HG03354 (cell line): Measurements from ENCODE around the gene CHST15.

Source experiments
- ATAC-seq: cut with Tn5 transposase; IDR thresholded peaks from one replicate; pipeline ENCODE4 v1.9.1; 2021; ENCODE audit warnings: mild to moderate bottlenecking; ENCODE audit not compliant: unreplicated experiment, poor library complexity, severe bottlenecking

The CHST15 gene

DNA sequence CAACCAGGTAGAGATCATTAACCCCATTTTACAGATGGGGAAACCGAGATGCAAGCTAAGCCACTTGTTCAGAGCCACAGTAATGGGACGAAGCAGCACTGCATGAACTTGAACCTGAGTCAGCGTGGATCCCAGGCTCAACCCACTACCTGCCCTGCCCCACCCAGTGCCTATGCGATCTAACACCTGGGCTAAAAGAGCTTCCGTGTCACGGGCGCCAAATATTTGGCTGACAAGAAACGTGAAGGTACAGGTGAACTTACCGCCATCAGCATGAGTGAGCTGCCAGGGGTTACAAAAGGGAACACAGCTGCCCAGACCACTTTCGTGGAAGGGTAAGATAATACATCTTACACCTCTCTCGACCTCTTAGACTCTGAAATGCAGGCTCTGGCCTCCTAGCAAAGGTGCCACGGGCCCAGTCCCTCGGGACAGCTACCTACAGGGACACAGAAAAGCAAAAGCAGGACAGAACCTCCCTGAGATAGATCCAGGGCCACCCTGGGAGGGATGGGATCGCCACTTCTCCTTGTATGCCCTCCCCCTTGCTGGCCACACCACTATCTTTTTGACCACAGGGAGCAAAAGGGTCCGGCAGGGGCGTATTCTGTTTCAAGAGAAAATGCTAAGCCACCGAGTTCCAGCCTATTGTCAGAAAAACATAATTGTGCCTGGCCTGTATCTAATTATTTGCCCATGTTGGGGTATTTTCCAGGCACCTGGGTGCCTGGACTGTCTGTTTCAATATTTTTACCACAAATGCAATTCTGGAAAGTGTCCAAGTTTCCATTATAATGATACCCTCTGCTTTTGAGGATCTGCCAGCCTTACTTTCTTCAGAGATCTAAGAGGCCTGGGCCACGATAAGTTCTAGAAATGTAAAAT is 6.4 kb downstream of the CHST15 start:
- no peak for ATAC-seq

DNA sequence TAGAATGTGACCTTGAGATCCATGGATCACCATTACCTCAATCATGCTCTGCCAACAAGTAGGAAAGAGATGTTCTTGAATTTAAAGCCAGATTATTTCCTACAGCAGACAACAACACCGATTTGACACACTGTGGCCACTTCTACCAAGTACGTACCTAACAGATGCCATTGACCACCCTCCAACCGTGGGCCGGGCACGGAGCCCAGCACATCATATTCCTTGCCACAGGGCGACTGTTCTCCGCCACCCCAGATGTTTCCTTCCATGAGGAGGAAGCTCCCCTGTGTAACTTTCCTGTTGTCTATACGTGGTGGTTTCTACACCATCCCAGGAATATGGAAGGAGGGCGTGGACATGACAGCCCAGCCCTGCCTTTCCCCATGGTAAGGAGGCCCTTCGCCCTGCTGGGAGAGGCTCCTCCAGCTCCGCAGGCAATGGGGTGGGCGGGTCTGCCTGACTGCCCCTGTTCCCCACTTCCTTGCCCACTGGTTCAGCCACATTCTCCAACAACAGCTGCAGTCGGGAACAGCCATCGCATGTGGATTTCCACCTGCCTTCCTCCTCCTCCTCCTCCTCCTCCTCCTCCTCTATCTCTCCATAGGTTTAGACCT is 7.2 kb downstream of the CHST15 start:
- ATAC-seq = no peak

DNA sequence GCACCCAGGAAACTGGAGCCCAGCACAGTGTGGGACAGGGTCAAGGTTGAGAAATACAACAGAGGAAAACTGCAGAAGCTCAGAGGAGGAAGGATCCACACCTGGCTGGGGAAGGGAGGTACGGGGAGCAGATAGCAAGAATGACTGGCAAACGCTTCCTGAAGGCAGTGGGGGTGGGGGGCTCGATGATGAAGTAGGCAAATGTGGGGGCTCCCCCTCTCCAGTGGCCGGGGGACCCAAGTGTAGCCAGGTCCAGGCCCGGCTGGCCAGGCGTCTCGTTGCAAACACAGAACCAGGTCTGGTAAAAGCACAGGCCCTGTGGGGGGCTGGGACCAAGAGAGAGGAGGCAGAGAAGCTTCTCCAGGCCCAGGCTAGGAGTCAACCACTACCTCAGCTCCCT is 7.7 kb downstream of the CHST15 start:
- ATAC-seq = no peak

DNA sequence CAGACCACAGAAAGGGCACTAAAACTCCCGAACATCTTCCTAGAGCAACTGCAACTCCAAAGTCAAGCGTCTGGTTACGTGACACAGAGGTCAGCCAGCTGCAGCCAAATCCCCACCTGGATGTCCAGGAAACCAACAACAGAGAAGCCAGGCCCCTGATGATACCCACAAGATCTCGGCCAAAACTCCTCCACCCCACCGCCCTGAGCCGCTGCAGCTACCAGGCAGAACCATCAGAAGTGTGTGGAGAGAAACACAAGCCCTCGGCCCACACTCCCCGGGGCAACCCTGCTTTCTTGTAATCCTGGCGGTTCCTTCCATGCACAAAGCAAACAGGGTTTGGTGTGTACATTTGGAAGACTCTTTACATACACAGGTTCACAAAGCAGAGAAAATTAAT is 8.7 kb downstream of the CHST15 start:
- ATAC-seq = no peak

DNA sequence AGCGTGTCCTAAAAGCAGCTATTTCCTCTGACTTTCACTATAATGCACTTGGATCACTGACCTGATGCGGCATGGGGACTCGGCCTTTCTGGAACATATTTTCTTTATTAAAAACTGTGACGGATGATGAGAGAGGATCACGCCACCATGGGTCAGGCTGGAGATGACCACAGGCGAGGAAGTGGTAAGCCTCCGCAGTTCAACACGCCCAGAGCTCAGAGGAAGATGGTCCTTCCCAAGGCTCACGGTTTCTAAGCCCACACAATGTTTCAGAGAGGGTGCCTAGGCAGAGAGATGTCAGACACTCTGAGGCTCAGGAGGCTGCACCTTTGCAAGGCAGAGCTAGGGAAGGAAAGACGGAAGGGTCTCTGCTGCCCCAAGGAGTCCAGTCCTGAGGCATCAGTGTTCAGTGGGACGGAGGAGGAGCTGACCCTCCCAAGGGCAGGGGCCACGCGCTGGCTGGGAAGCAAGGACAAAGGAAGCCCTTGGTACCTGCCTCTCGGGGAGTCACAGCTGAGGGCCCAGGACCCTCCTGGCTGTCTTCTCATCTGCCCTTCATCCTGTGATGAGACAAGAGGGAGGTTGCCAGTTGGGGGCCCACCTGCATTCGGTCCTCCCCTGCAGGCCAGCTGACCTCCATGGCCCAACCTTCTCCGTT is 9.5 kb downstream of the CHST15 start:
- ATAC-seq = no peak

DNA sequence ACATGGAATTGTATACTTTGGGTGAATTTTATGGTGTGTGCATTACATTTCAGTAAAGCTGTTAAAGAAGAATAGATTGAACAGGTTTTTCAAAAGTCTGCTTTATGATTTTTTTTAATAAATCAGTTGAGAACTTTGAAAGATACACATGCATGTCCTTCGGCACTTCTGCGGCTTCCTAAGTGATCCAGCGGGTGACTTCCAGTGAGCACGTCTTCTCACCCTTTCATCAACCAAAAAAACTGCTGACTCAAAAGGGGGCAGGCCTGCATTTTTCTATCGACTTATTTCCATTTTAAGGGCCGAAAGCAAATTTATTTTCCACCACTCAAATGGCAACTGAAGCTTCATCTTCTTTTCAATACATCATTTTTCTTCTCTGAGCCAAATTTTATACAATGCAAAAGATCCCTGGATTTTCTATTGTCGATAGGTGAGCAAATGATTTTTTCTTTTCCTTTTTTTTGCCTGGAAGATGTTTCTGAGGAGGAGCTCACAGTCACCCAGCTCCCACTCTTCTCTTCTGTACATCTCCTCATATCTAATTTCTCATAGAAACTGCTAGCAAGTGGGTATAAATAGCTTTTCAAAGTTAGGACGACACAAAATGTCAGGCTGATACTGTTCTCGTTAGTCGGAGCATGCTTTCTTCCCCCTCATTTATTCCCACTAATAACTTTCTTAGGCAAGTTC is 10.2 kb downstream of the CHST15 start:
- no peak for ATAC-seq

DNA sequence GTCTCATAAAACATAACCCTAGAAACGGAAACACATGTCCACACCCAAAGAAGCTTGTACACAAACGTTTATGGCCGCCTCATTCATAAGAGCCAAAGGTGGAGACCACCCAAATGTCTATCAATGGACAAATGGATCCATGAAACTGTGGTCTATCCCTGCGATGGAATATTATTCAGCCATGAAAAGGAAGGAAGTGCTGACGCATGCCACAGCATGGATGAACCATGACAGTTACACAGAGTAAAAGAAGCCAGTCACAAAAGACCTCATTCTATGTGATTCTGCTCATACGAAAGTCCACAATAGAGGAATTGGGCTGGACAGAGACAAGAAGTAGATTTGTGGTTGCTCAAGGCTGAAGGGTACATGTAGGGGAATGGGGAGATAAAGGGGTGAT is 10.8 kb downstream of the CHST15 start:
- ATAC-seq = no peak

DNA sequence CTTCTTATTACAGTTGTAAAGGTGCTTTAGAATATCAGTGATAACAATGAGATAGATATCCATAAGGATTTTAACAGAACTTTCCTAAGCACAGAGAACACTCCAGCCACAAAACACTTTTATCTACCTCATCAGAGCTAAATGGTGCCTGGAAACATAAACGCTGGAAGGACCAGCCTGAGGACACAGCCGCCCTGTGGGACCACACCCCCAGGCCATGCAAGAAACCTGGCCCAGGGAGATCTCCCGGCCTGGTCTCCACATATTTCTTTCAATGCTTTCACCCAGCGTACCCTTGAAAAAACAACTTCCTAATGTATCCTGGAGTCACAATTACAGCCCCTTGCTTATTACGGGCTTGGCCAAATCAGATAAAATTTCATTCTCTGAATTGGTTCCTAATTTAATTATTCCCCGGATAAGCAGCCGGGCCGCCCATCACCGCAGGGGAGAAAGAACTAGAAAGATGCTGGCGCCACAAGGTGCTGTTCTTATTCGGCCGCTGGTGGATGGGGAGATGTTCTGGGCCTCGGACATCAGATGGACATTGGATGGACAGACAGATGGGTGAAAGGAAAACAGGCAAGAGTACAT is 11.8 kb downstream of the CHST15 start:
- ATAC-seq = no peak

DNA sequence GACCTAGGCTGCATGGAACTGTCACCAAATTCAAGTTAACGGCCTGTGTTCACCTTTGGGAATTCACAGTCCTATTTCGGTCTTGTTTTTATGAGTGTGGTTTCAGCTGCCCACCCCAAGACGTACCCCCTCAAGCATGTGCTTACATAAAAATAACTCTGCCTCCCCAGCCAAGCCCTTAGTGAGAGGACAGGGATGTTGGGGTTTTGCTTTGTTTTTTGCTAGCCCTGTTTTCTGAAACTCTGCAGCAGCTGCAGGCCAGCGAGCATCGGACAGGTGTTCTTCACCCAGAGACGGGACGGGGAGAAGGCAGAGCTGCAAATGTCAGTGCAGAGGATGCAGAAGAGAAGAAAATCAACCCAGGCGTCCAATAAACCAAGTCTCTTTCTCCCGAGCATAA is 13.5 kb downstream of the CHST15 start:
- no peak for ATAC-seq

DNA sequence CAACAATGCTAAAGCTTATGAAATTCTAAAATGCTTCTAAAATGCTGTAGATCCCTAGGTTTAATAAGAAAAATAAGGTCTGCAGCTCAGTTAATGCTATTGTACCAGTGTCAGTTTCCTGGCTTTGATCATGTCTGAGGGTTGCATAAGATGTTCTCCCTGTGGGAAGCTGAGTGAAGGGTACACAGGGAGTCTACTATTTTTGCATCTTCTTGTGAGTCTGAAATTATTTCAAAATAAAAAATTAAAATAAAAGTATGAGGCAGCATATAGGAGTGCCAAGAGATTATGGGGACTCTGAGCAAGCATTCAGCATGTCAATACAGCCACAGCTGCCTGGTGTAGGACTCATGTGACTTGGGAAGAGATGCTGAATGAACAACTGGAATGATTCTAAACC is 14.7 kb downstream of the CHST15 start:
- no peak for ATAC-seq

DNA sequence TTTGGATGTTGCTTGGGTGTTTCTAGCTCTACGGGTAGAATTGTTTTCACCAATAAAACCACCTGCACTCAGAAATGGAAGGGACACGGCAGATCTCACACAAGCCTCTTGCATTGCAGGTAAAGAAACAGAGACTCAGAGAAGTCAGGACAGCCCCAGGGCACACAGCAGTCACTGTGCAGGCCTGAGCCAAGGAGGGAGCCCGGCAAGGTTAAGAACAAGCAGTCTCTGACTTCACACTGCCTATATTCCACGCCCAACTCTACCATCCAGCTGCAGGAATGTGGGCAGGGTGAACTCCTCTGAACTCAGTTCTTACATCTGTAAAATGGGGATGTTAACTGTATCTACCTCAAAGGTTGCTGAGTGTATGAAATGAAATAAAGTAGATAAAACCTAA is 15.4 kb downstream of the CHST15 start:
- ATAC-seq = no peak

DNA sequence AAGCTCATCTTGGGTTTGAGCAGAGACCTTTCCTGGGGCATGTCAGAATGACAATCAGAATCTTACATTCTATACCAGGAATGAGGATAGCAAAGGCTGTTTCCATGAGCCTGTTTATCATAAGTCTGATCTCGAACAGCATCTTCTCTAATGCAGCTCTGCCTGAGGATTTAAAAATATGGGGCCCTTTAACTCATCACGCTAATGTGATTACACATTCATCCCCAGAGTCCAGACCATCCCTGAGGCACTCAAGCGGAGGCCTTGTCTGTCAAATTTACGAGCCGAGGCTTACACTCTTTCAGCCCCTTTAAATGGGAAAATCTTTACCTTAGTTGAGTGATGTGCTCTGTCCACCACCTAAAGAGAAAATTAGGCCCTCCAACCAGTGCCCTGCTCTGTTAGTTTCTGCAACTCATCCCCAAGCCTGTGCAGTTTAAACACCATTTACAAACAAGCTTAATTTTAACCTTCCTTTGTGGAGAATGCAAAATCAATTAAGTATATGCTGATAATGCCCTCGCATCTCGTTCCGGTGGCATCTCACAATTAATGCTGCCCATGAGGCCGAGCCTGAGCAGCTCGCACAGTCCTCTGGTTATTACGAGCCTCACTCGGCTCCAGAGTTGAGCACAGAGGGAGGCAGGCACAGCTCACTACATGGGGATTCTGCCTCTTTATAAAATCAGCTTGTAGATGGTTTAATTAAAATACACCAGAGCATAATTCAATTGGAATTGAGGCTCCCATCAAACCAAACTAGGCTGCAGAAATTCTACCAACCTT is 16.0 kb downstream of the CHST15 start:
- no peak for ATAC-seq

DNA sequence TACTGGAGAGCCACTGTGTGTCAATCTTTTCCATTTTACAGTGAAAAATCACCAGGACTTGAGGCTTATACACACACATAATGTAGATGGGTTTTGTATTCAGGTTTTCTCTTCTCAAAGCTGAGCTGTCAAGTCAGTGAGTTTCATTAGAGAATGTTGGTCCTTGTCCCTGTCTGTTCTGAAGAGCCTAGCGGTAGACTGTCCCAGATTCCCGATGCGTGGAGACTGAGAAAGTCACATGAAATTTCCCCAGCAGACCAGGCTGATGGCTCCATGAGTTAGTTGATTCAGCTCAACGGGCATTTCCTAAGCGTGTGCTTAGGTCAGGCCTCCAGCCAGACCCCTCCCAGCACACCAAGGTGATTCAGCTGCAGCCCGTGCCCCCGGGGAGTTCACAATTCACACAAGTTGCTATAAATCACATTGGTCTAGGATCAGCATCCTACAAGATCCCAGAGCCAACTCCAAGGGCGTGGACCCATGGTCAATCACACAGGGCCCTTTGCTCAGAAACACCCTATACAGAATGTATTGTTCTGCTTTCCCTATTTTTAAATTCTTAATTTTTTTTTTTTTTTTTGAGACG is 17.2 kb downstream of the CHST15 start:
- no peak for ATAC-seq

DNA sequence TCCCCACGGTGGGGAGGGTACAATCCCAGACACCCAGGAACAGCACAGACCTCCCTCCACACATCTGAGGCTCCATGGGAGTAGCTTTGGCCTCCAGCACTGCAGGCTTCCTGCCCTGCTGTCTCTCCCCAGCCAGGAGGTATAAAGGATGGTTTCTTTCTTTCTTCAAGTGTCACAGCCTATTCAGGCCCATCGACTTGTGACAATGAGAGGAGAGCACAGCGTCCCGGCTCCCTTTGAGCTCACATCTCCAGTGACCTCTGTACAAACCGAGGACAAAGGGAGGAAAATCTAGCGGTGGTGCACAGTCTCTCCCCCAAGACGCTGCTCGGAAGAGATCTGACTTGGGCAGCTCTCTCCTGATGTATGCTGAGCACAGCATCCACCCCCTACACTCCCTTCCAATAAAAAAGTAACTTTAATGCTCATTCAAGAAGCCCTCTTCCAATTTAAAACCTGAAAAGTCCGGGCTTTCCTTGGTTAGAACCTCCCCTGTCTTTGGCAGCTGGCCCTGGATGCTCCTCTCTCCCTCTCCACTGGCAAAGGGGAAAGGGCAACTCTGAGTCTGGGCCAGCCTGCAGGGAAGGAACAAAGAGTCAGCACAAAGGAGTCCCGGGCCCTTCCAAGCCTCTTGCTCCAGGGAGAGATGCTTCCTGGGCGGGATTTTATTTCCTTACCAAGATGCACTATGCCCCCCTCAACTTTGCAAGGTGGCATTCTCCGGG is 18.0 kb downstream of the CHST15 start:
- ATAC-seq = no peak

DNA sequence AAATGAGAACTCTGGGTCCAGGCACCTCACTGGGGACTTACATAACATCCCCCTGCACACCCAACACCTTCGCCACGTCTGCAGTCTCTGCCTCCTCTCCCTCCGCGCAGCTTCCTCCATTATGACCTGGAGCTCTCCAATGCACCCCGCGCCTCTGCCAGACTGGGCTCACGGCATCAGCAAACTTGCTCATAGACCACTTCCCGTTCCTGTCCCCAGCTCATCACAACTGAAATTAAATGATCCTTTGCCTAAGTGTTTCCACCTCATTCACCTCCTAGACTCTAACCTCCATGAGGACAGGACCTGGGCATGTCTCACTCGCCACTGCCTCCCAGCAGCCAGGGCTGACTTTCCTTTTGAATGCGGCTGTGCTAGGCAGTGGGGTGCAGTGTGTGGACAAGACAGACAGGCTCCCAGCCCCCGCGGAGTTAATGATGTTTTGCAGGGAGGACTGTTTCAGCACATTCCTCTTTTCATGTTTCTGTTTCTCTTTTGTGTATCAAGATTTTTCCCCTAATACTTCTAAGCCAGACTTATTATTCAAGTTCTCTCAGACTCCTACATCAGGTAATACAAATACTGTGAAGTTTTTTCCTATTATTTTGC is 18.8 kb downstream of the CHST15 start:
- no peak for ATAC-seq

DNA sequence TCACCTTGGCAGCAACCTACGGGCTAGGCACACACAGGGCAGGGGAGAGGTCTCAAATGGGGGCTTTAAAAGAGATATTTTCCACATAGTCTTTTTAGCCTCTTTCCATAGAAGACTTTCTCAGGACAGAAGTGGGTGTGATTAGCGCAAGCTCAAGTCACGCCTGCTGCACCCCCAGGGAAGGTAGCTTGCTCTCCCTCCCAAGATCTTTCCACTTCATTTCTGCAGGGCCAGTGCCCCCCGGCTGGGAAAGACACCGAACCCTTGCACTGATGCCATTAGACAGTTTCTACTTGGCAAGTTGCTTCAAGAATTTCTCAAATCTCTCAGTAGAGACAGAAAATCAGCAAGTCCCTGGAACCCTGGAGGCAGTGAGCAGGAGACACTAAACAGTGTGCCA is 19.4 kb downstream of the CHST15 start:
- ATAC-seq = no peak

DNA sequence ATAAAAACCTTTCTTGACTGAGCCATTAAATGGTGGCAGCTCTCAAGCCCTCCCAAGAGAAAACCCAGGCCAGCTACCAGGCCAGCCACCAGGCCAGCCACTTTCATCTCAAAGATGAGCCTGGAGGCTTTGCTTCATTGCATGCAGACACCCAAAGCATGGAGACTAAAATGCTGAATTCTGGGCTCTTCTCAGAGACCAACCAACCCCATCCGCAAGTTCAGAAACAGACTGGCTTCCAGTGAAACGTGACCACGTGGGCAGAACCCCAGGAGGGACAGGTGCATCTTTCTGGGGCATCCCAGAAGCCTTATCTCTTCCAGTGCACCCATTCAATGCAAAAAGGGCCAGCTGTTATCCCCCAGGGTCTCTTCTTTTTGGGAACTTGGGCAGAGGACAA is 20.9 kb downstream of the CHST15 start:
- ATAC-seq = no peak

DNA sequence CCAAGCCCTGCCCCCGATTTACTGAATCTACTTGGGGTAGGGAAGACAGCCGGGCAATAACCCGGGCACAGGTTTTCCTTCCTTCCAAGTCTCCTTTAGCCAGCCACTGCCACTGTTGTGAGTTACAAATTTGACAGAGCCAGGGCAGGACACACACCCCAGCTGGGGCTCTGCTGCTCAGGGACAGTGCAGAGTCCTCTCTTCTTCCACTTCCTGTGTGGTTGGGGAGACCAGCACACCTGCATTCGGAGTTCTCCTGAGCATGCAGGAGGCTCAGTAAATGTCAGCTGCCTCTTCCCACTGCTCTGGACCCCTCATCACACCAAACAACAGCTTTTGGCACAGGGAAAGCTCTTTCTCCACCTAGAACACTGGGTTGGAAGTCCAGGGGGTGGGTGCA is 21.3 kb downstream of the CHST15 start:
- ATAC-seq = no peak
